MM.1S (cell line): ENCODE results near the gene ZNF804A.

Source experiments
- DNase-seq: peaks from one replicate; pipeline ENCODE4 v3.0.0-alpha.2; 2015
- H2AFZ ChIP-seq: fragments of 300-600 bp; sonication (generic); 2 replicates; pipeline ENCODE4 v1.6.0; 2016; ENCODE audit warnings: antibody characterized with exemption, low read length
- H3F3A ChIP-seq: fragments of 300-600 bp; sonication (generic); 2 replicates; pipeline ENCODE4 v1.6.1; 2016; ENCODE audit warnings: mild to moderate bottlenecking, antibody characterized with exemption, low read length, moderate library complexity, mixed read lengths; ENCODE audit not compliant: insufficient read depth
- H3K27ac ChIP-seq: fragments of 300-600 bp; sonication (generic); 2 replicates; pipeline ENCODE4 v1.5.1; 2016; ENCODE audit warnings: mild to moderate bottlenecking, low read length
- H3K27me3 ChIP-seq: fragments of 300-600 bp; sonication (generic); replicated peaks from 2 replicates; pipeline ENCODE4 v1.6.0; 2016; ENCODE audit warnings: low read length; ENCODE audit not compliant: insufficient read depth
- H3K36me3 ChIP-seq: fragments of 300-600 bp; sonication (generic); replicated peaks from 2 replicates; pipeline ENCODE4 v1.6.1; 2016; ENCODE audit warnings: mild to moderate bottlenecking, low read length, mixed read lengths; ENCODE audit not compliant: insufficient read depth
- H3K4me1 ChIP-seq: fragments of 300-600 bp; sonication (generic); 2 replicates; pipeline ENCODE4 v1.6.1; 2016; ENCODE audit warnings: low read length, mixed read lengths
- H3K4me2 ChIP-seq: fragments of 300-600 bp; sonication (generic); 2 replicates; pipeline ENCODE4 v1.6.0; 2016; ENCODE audit warnings: low read depth, low read length
- H3K4me3 ChIP-seq: fragments of 300-600 bp; sonication (generic); 2 replicates; pipeline ENCODE4 v1.5.1; 2016; ENCODE audit warnings: low read length, mixed read lengths
- H3K79me2 ChIP-seq: fragments of 300-600 bp; sonication (generic); 2 replicates; pipeline ENCODE4 v1.6.1; 2016; ENCODE audit warnings: mixed run types, low read length, mixed read lengths
- H3K9ac ChIP-seq: fragments of 300-600 bp; sonication (generic); 2 replicates; pipeline ENCODE4 v1.6.1; 2016; ENCODE audit warnings: low read length, mixed read lengths
- H3K9me2 ChIP-seq: fragments of 300-600 bp; sonication (generic); replicated peaks from 2 replicates; pipeline ENCODE4 v1.6.1; 2016; ENCODE audit warnings: mild to moderate bottlenecking, low read length, mixed read lengths; ENCODE audit not compliant: insufficient read depth
- H3K9me3 ChIP-seq: fragments of 300-600 bp; sonication (generic); replicated peaks from 2 replicates; pipeline ENCODE4 v1.6.1; 2016; ENCODE audit warnings: mild to moderate bottlenecking, low read length, mixed read lengths; ENCODE audit not compliant: insufficient read depth
- H4K20me1 ChIP-seq: fragments of 300-600 bp; sonication (generic); 2 replicates; pipeline ENCODE4 v1.6.1; 2016; ENCODE audit warnings: mild to moderate bottlenecking, low read length, moderate library complexity, mixed read lengths; ENCODE audit not compliant: insufficient read depth
- CTCF ChIP-seq: fragments of 300-600 bp; sonication (generic); IDR thresholded peaks from 2 replicates; pipeline ENCODE4 v1.5.1; 2016; ENCODE audit warnings: antibody characterized with exemption, low read length, mixed read lengths
- EZH2 ChIP-seq: fragments of 300-600 bp; sonication (generic); optimal IDR thresholded peaks from 2 replicates; pipeline ENCODE3; 2017; ENCODE audit warnings: low read depth, mild to moderate bottlenecking, antibody characterized with exemption, low read length, mixed read lengths
- EZH2phosphoT487 ChIP-seq: fragments of 300-600 bp; sonication (generic); IDR thresholded peaks from 2 replicates; pipeline ENCODE4 v1.6.1; 2018; ENCODE audit warnings: antibody characterized with exemption, low read length

Gene ZNF804A

GRCh38 chr2:184685999-184686841 lies 87.9 kb downstream of the ZNF804A start:
- Histone ChIP-seq H3K27ac (no peak overlapping the region), H3K4me3 (no peak overlapping the region), H3K79me2 (no peaks in the 10 kb centered on the region), H3K9me3 (no peaks in the 10 kb centered on the region), H3K9ac (no peak overlapping the region), H3K9me2 (no peaks in the 10 kb centered on the region), H3K27me3 (no peaks in the 10 kb centered on the region), H3K4me1 (no peaks in the 10 kb centered on the region), H3K36me3 (no peaks in the 10 kb centered on the region), H3K4me2 (no peak overlapping the region), H2AFZ (no peak overlapping the region), H3F3A (no peaks in the 10 kb centered on the region), H4K20me1 (no peaks in the 10 kb centered on the region)
- no peak for DNase-seq
- TF ChIP-seq EZH2 (no peak), CTCF (no peak), EZH2phosphoT487 (no peak)

- Histone ChIP-seq H3K36me3 (no peaks in the 10 kb centered on the region), H3K9ac (no peak overlapping the region), H3K4me2 (no peak overlapping the region), H3K4me3 (no peak overlapping the region), H2AFZ (no peak overlapping the region), H3K9me2 (no peaks in the 10 kb centered on the region), H3K27me3 (no peaks in the 10 kb centered on the region), H3K9me3 (no peaks in the 10 kb centered on the region), H3K4me1 (peaks cover 6% of the 10 kb centered on the region; the same call in 1 of the 2 replicates), H3F3A (no peaks in the 10 kb centered on the region), H3K79me2 (no peaks in the 10 kb centered on the region), H3K27ac (no peak overlapping the region), H4K20me1 (no peaks in the 10 kb centered on the region)
- TF ChIP-seq EZH2: no peak
- no peak for TF ChIP-seq EZH2phosphoT487
- TF ChIP-seq CTCF: no peak
- no peak for DNase-seq
These were observed 91.3 kb downstream of the ZNF804A start for GRCh38 chr2:184689638-184690037.

- H3K9ac ChIP-seq: no peak overlapping the region
- no peak overlapping the region for H2AFZ ChIP-seq
- H3K27me3 ChIP-seq: no peaks in the 10 kb centered on the region
- H3K4me2 ChIP-seq: no peak overlapping the region
- no peaks in the 10 kb centered on the region for H3K79me2 ChIP-seq
- no peak for DNase-seq
- no peak overlapping the region for H3K4me3 ChIP-seq
- no peak overlapping the region for H3K27ac ChIP-seq
- TF ChIP-seq EZH2 (no peak), CTCF (no peak), EZH2phosphoT487 (no peak)
- peaks cover 6% of the 10 kb centered on the region; the same call in 1 of the 2 replicates for H3K4me1 ChIP-seq
- no peaks in the 10 kb centered on the region; the same call in 1 of the 2 replicates for H3F3A ChIP-seq
- no peaks in the 10 kb centered on the region for H3K36me3 ChIP-seq
- no peaks in the 10 kb centered on the region for H3K9me3 ChIP-seq
- H4K20me1 ChIP-seq: no peaks in the 10 kb centered on the region
- no peaks in the 10 kb centered on the region for H3K9me2 ChIP-seq
These were observed 93.9 kb downstream of the ZNF804A start for GRCh38 chr2:184692141-184692734.
